Measurements from ENCODE around the gene YKT6.

The YKT6 gene

GRCh38 chr7:44249639-44250234, 49.0 kb downstream of the YKT6 start:
- no peak for TF ChIP-seq POLR2A (IDR thresholded peaks at IDR 0.05; ENCODE audit: low read depth, low read length)
- no peak for FAIRE-seq
- no peak for DNase-seq (ENCODE audit: insufficient read length, low spot score)

- FAIRE-seq (no peak), DNase-seq (ENCODE audit: insufficient read length, low spot score) (no peak)
- TF ChIP-seq POLR2A (IDR thresholded peaks at IDR 0.05; ENCODE audit: low read depth, low read length): no peak
These were observed 50.5 kb downstream of the YKT6 start for GRCh38 chr7:44251269-44251668.

- TF ChIP-seq POLR2A (IDR thresholded peaks at IDR 0.05; ENCODE audit: low read depth, low read length): no peak
- DNase-seq (ENCODE audit: insufficient read length, low spot score): no peak
- FAIRE-seq: no peak
These were observed 51.1 kb downstream of the YKT6 start for GRCh38 chr7:44251881-44252280.

- no peak for FAIRE-seq
- TF ChIP-seq POLR2A (IDR thresholded peaks at IDR 0.05; ENCODE audit: low read depth, low read length): no peak
These were observed 55.7 kb downstream of the YKT6 start for GRCh38 chr7:44256459-44256858.

GRCh38 chr7:44257213-44257612, 56.4 kb downstream of the YKT6 start:
- FAIRE-seq (no peak), DNase-seq (ENCODE audit: insufficient read length, low spot score) (no peak)
- TF ChIP-seq POLR2A (IDR thresholded peaks at IDR 0.05; ENCODE audit: low read depth, low read length): no peak

More at GRCh38 chr7:44256459-44256858, 55.7 kb downstream of the YKT6 start:
- DNase-seq (ENCODE audit: insufficient read length, low spot score): no peak

GRCh38 chr7:44257618-44258422, 57.0 kb downstream of the YKT6 start:
- peak; percentile 11 for FAIRE-seq
- DNase-seq (ENCODE audit: insufficient read length, low spot score): peak; percentile 98
- TF ChIP-seq POLR2A (IDR thresholded peaks at IDR 0.05; ENCODE audit: low read depth, low read length): 0 out of 2 replicates have a peak, but pooled peaks have one; percentile 32

- no peak for TF ChIP-seq POLR2A (IDR thresholded peaks at IDR 0.05; ENCODE audit: low read depth, low read length)
- no peak for FAIRE-seq
These were observed 57.6 kb downstream of the YKT6 start for GRCh38 chr7:44258423-44258760.

GRCh38 chr7:44258865-44259546, 58.2 kb downstream of the YKT6 start:
- no peak for TF ChIP-seq POLR2A (IDR thresholded peaks at IDR 0.05; ENCODE audit: low read depth, low read length)
- FAIRE-seq (no peak), DNase-seq (ENCODE audit: insufficient read length, low spot score) (no peak)

More at GRCh38 chr7:44258423-44258760, 57.6 kb downstream of the YKT6 start:
- DNase-seq (ENCODE audit: insufficient read length, low spot score): no peak

- DNase-seq (ENCODE audit: insufficient read length, low spot score) (peak; percentile 65), FAIRE-seq (no peak)
- TF ChIP-seq POLR2A (IDR thresholded peaks at IDR 0.05; ENCODE audit: low read depth, low read length): no peak
These were observed 59.0 kb downstream of the YKT6 start for GRCh38 chr7:44259547-44260457.

GRCh38 chr7:44261240-44261639, 60.5 kb downstream of the YKT6 start:
- DNase-seq (ENCODE audit: insufficient read length, low spot score): no peak
- no peak for FAIRE-seq
- TF ChIP-seq POLR2A (IDR thresholded peaks at IDR 0.05; ENCODE audit: low read depth, low read length): no peak

GRCh38 chr7:44262031-44262430, 61.3 kb downstream of the YKT6 start:
- DNase-seq (ENCODE audit: insufficient read length, low spot score) (no peak), FAIRE-seq (no peak)
- no peak for TF ChIP-seq POLR2A (IDR thresholded peaks at IDR 0.05; ENCODE audit: low read depth, low read length)

GRCh38 chr7:44263326-44264082, 62.7 kb downstream of the YKT6 start:
- no peak for TF ChIP-seq POLR2A (IDR thresholded peaks at IDR 0.05; ENCODE audit: low read depth, low read length)
- FAIRE-seq (no peak), DNase-seq (ENCODE audit: insufficient read length, low spot score) (no peak)

Measured in H54 (cell line).